Measurements from ENCODE around the gene ABCG2.
"Not testable (repeated sequence)": the region's sequence is repeated elsewhere in the genome, so short reads cannot be mapped to it uniquely, and the experiment has no call there.

The ABCG2 gene

GRCh38 chr4:88163336-88163735 is 4.9 kb upstream of the ABCG2 start:
- DNase-seq: no peak

GRCh38 chr4:88162626-88163025 is 4.2 kb upstream of the ABCG2 start:
- no peak for DNase-seq

- no peak for DNase-seq
These were observed 838 bp upstream of the ABCG2 start for GRCh38 chr4:88159229-88159725.

GRCh38 chr4:88158038-88158488 is 376 bp downstream of the ABCG2 start:
- no peak for DNase-seq

GRCh38 chr4:88152331-88152730 is 6.1 kb downstream of the ABCG2 start:
- not testable (repeated sequence) for DNase-seq

- no peak for DNase-seq
These were observed 9.9 kb downstream of the ABCG2 start for GRCh38 chr4:88148560-88148959.

- DNase-seq: no peak
These were observed 10.6 kb downstream of the ABCG2 start for GRCh38 chr4:88147799-88148217.

- no peak for DNase-seq
These were observed 11.5 kb downstream of the ABCG2 start for GRCh38 chr4:88146891-88147290.

- DNase-seq: no peak
These were observed 13.6 kb downstream of the ABCG2 start for GRCh38 chr4:88144866-88145300.

GRCh38 chr4:88144048-88144447 is 14.4 kb downstream of the ABCG2 start:
- no peak for DNase-seq

GRCh38 chr4:88143504-88143903 is 14.9 kb downstream of the ABCG2 start:
- DNase-seq: no peak

GRCh38 chr4:88138561-88138960 is 19.9 kb downstream of the ABCG2 start:
- no peak for DNase-seq

- no peak for DNase-seq
These were observed 21.3 kb downstream of the ABCG2 start for GRCh38 chr4:88137112-88137511.

- DNase-seq: no peak
These were observed 22.2 kb downstream of the ABCG2 start for GRCh38 chr4:88136249-88136648.

- DNase-seq: no peak
These were observed 23.1 kb downstream of the ABCG2 start for GRCh38 chr4:88135356-88135663.

GRCh38 chr4:88134536-88135355 is 23.7 kb downstream of the ABCG2 start:
- DNase-seq: no peak

- DNase-seq: no peak
These were observed 24.3 kb downstream of the ABCG2 start for GRCh38 chr4:88134111-88134510.

GRCh38 chr4:88130544-88131305 is 27.7 kb downstream of the ABCG2 start:
- DNase-seq: no peak

- DNase-seq: no peak
These were observed 28.4 kb downstream of the ABCG2 start for GRCh38 chr4:88130003-88130402.

GRCh38 chr4:88122260-88122659 is 36.2 kb downstream of the ABCG2 start:
- not testable (repeated sequence) for DNase-seq

GRCh38 chr4:88119943-88120342 is 38.5 kb downstream of the ABCG2 start:
- no peak for DNase-seq

GRCh38 chr4:88115587-88115986 is 42.9 kb downstream of the ABCG2 start:
- no peak for DNase-seq

GRCh38 chr4:88112856-88113255 is 45.6 kb downstream of the ABCG2 start:
- DNase-seq: no peak

- no peak for DNase-seq
These were observed 47.6 kb downstream of the ABCG2 start for GRCh38 chr4:88110826-88111225.
